HCT116 (cell line): ENCODE measurements around the gene PFKFB3. TPM values are rescaled to one million over a fixed set of nuclear protein-coding genes. Genes with fewer than 3 reads are reported as not detected.

Experiments used
- ATAC-seq: fragments of 200-7000 bp; cut with Tn5 transposase; 2 replicates; pipeline ENCODE4 v1.9.1; 2020; ENCODE audit warnings: mild to moderate bottlenecking, moderate library complexity
- BruUV-seq: library from RNA; stranded (reverse); fragments of 400-500 nt; replicated peaks from 2 replicates; lab custom pipeline; 2021; lab: Mats Ljungman, UMichigan
- CTCF ChIA-PET: fragments of 300-600 bp; sonication (Branson Sonifier 250); formaldehyde crosslinking; loops from one replicate; lab custom pipeline; 2021; ENCODE audit warnings: antibody characterized with exemption; lab: Charles Lee
- POLR2A ChIA-PET: fragments of 300-600, 350-600 bp; sonication (Branson Sonifier 250); formaldehyde crosslinking; loops from one replicate; lab custom pipeline; 2021; ENCODE audit warnings: antibody characterized with exemption; lab: Charles Lee
- RAD21 ChIA-PET, 2 experiments: fragments of 300-600 bp; sonication (Branson Sonifier 250); formaldehyde crosslinking; loops; one replicate each; lab custom pipeline; 2023; ENCODE audit warnings: low total read pairs in 2 of 2; ENCODE audit not compliant: uncharacterized antibody in 2 of 2, unreplicated experiment in 2 of 2, low non-redundant PET in 1 of 2; lab: Charles Lee
- DNase-seq: peaks from one replicate; pipeline ENCODE4 v3.0.0-alpha.2; 2010; ENCODE audit warnings: low read depth, low spot score
- H2AFZ ChIP-seq: fragments of 200-600 bp; shearing (Covaris generic), sonication (generic); 2 replicates; pipeline ENCODE4 v1.6.1; 2017; ENCODE audit warnings: low read depth, mixed run types, mixed read lengths, antibody characterized with exemption, low read length; ENCODE audit not compliant: poor library complexity, severe bottlenecking
- H3K27ac ChIP-seq: 2 replicates; pipeline ENCODE4 v1.5.1; 2012; ENCODE audit warnings: low read depth, low read length
- H3K27me3 ChIP-seq: fragments of 200-600 bp; sonication (generic); 2 replicates; pipeline ENCODE4 v1.6.1; 2016; ENCODE audit warnings: mixed run types, low read length, mixed read lengths; ENCODE audit not compliant: insufficient read depth
- H3K36me3 ChIP-seq, 2 experiments: fragments of 200-500 bp in 1 of 2; fragments of 200-600 bp in 1 of 2; sonication (Bioruptor generic) in 1 of 2; sonication (generic) in 1 of 2; 2 replicates each; pipeline versions ENCODE4 v1.5.1 to v1.6.1; 2014 to 2016; ENCODE audit warnings: low read length in 2 of 2, inconsistent platforms in 1 of 2, mixed read lengths in 1 of 2, mixed run types in 1 of 2; ENCODE audit not compliant: insufficient read depth in 2 of 2, control insufficient read depth in 1 of 2
- H3K4me1 ChIP-seq, 2 experiments: fragments of 200-600 bp in 1 of 2; sonication (generic) in 1 of 2; 2 replicates each; pipeline versions ENCODE4 v1.5.1 to v1.6.1; 2012 to 2017; ENCODE audit warnings: low read length in 2 of 2, inconsistent platforms in 1 of 2, mild to moderate bottlenecking in 1 of 2, mixed read lengths in 1 of 2, mixed run types in 1 of 2, moderate library complexity in 1 of 2; ENCODE audit not compliant: insufficient read depth in 2 of 2, control insufficient read depth in 1 of 2
- H3K4me2 ChIP-seq: fragments of 200-600 bp; sonication (generic); 2 replicates; pipeline ENCODE4 v1.6.1; 2017; ENCODE audit warnings: mixed run types, low read length, mixed read lengths
- H3K4me3 ChIP-seq, 2 experiments: fragments of 200-600 bp in 1 of 2; sonication (generic) in 1 of 2; replicated peaks in 1 of 2; 2 replicates each; pipeline ENCODE4 v1.5.1; 2011 to 2016; ENCODE audit warnings: low read length in 2 of 2, control low read depth in 1 of 2, low read depth in 1 of 2, mild to moderate bottlenecking in 1 of 2, mixed read lengths in 1 of 2, mixed run types in 1 of 2
- H3K79me2 ChIP-seq: fragments of 200-600 bp; sonication (generic); 2 replicates; pipeline ENCODE4 v1.6.1; 2017; ENCODE audit warnings: mild to moderate bottlenecking, mixed run types, low read length, moderate library complexity, mixed read lengths; ENCODE audit not compliant: insufficient read depth
- H3K9ac ChIP-seq: fragments of 200-600 bp; sonication (generic); 2 replicates; pipeline ENCODE4 v1.6.1; 2016; ENCODE audit warnings: low read length, mixed read lengths
- H3K9me2 ChIP-seq: fragments of 200-600 bp; sonication (generic), shearing (Covaris generic); 2 replicates; pipeline ENCODE4 v1.6.1; 2017; ENCODE audit warnings: mixed run types, mild to moderate bottlenecking, moderate library complexity; ENCODE audit not compliant: insufficient read depth
- H3K9me3 ChIP-seq, 2 experiments: fragments of 200-500 bp in 1 of 2; fragments of 200-600 bp in 1 of 2; sonication (Bioruptor generic) in 1 of 2; sonication (generic) in 1 of 2; 2 replicates each; pipeline ENCODE4 v1.6.1; 2014 to 2017; ENCODE audit warnings: low read length in 2 of 2, mixed read lengths in 2 of 2, inconsistent platforms in 1 of 2, low read depth in 1 of 2, mild to moderate bottlenecking in 1 of 2, mixed run types in 1 of 2, moderate library complexity in 1 of 2; ENCODE audit not compliant: control insufficient read depth in 1 of 2, insufficient read depth in 1 of 2
- H4K20me1 ChIP-seq: fragments of 200-600 bp; sonication (generic), shearing (Covaris generic); 2 replicates; pipeline ENCODE4 v1.6.1; 2017; ENCODE audit warnings: mixed run types, mild to moderate bottlenecking, moderate library complexity; ENCODE audit not compliant: insufficient read depth
- CBX3 ChIP-seq: IDR thresholded peaks from 2 replicates; pipeline ENCODE4 v1.6.1; 2012; ENCODE audit warnings: low read depth
- MAX ChIP-seq: IDR thresholded peaks from 2 replicates; pipeline ENCODE4 v1.6.1; 2012
- SP1 ChIP-seq: IDR thresholded peaks from 2 replicates; pipeline ENCODE4 v1.6.1; 2012; ENCODE audit warnings: low read depth
- ZNF274 ChIP-seq: fragments of 200-500 bp; sonication (Bioruptor generic); IDR thresholded peaks from 2 replicates; pipeline ENCODE4 v1.6.1; 2014; ENCODE audit warnings: mild to moderate bottlenecking, low read depth, low read length, inconsistent platforms
- intact Hi-C: fragments of 100-400 bp; cut with micrococcal nuclease; formaldehyde crosslinking; loops from 2 replicates; pipeline ENCODE4 v1.10.0; 2022
- total RNA-seq: library from RNA; stranded (reverse); gene quantifications from one replicate; pipeline ENCODE4 v1.2.1, GENCODE V29; 2021; ENCODE audit not compliant: unreplicated experiment

Gene PFKFB3
- total RNA-seq, 1 experiment from 2014 or later = 50.8 TPM

- no TSS peak for BruUV-seq
- no peaks in the 10 kb centered on the region for H3K36me3 ChIP-seq
- no peak for TF ChIP-seq MAX
- TF ChIP-seq SP1 = no peak
Observed at GRCh38 chr10:6249698-6250097, 47.0 kb downstream of the PFKFB3 start.

GRCh38 chr10:6250745-6251144 lies 48.0 kb downstream of the PFKFB3 start:
- no peak overlapping the region for H3K4me2 ChIP-seq
- no peaks in the 10 kb centered on the region for H3K9me3 ChIP-seq
- no peak overlapping the region for H3K4me3 ChIP-seq
- ChIA-PET CTCF (no interaction called here), RAD21 (no interaction called here), POLR2A (no interaction called here)
- H3K79me2 ChIP-seq = no peaks in the 10 kb centered on the region
- DNase-seq = no peak
- ATAC-seq = no peak
- no peaks in the 10 kb centered on the region for H3K4me1 ChIP-seq
- H4K20me1 ChIP-seq = no peaks in the 10 kb centered on the region
- H3K27ac ChIP-seq = no peak overlapping the region
- no peak overlapping the region for H3K9ac ChIP-seq
- H3K27me3 ChIP-seq = no peaks in the 10 kb centered on the region
- TF ChIP-seq CBX3 = no peak
- TF ChIP-seq MAX = no peak
- no peak for TF ChIP-seq ZNF274
- no peak overlapping the region for H2AFZ ChIP-seq
- H3K9me2 ChIP-seq = no peaks in the 10 kb centered on the region
- intact Hi-C loops = no loop called here
- no TSS peak for BruUV-seq
- H3K36me3 ChIP-seq = no peaks in the 10 kb centered on the region

More at GRCh38 chr10:6249698-6250097, 47.0 kb downstream of the PFKFB3 start:
- ChIA-PET POLR2A (no interaction called here), RAD21 (no interaction called here), CTCF (no interaction called here)
- Histone ChIP-seq H3K4me3 (no peak overlapping the region), H2AFZ (no peak overlapping the region), H4K20me1 (no peaks in the 10 kb centered on the region), H3K27ac (no peak overlapping the region), H3K9ac (no peak overlapping the region), H3K27me3 (no peaks in the 10 kb centered on the region), H3K4me2 (no peak overlapping the region), H3K79me2 (no peaks in the 10 kb centered on the region), H3K9me3 (no peaks in the 10 kb centered on the region), H3K9me2 (no peaks in the 10 kb centered on the region), H3K4me1 (no peaks in the 10 kb centered on the region)
- DNase-seq (no peak), ATAC-seq (no peak)
- intact Hi-C loops = no loop called here
